Measurements from ENCODE around the gene TMEM258. TPM values are rescaled to one million over a fixed set of nuclear protein-coding genes. Genes with fewer than 3 reads are reported as not detected.

Gene TMEM258
- total and polyA plus RNA-seq, 10 of the 15 experiments (the other 5 are each of a cell fraction or from before 2014, with no cell fraction given) = 160 to 840 (median 326) TPM

DNA sequence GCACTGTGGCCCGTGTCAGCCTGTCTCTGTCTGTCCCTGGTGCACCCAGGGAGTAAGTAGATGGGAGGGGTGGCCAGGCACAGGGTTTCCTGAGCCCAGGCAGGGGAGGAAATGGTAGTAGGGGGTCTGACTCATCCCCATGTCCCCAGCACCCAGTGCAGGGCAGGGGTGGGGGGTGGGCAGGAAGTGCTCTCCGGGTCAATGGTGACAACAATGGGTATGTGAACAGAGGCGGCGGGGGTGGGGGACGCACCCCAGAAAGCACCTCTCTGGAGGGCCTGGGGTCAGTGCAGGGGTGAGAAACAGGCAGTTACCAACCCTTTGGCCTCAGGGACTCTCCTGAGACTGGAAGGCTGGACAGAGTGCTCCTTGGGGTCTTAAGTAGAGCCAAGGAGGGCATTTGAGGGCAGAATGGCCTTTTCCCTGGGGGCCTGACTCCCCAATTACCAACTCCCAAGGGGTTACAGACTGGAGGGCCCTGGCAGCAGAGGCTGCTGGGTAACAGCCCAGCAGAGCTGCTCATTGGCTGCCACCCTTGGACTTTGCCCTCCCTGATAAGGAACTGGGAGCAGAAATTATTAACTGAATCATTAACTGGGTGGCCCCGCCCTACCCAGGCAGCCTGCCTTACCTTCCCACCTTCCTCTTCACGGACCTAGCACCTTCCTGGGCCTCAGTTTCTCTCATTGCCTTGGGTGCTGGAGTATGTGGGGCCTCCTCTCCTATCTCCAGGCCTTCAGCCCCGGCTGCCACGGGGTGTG is 35.8 kb downstream of the TMEM258 start (continued):
- TF ChIP-seq ATF7 (IDR thresholded peaks at IDR 0.05; ENCODE audit: low read depth) (peak; percentile 84), GATAD2B (conservative IDR thresholded peaks at IDR 0.05; ENCODE audit: low read depth) (peak; percentile 98), LARP7 (IDR thresholded peaks at IDR 0.05) (0 out of 2 replicates have a peak, but pooled peaks have one; percentile 23), HCFC1 (IDR thresholded peaks at IDR 0.05; ENCODE audit: low read length) (peak; percentile 14; the same call in 1 of the 2 replicates), ZNF274 (IDR thresholded peaks at IDR 0.05; ENCODE audit: insufficient read depth, insufficient read length) (no peak), PAX5 (IDR thresholded peaks at IDR 0.05; ENCODE audit: borderline replicate concordance, low read depth, low read length) (peak; percentile 40; the same call in 1 of the 2 replicates), DPF2 (IDR thresholded peaks at IDR 0.05) (peak; percentile 97), NFYB (IDR thresholded peaks at IDR 0.05; ENCODE audit: insufficient read depth, low read depth, low read length) (no peak), IKZF2 (IDR thresholded peaks at IDR 0.05) (peak; percentile 63 to 86; a peak in 3 of 4 replicates), RCOR1 (conservative IDR thresholded peaks at IDR 0.05; ENCODE audit: low read depth, low read length) (0 out of 2 replicates have a peak, but pooled peaks have one; percentile 33), ZNF384 (IDR thresholded peaks at IDR 0.05; ENCODE audit: borderline replicate concordance, low read depth, low read length) (no peak), TBL1XR1 (IDR thresholded peaks at IDR 0.05; ENCODE audit: low read depth, low read length) (peak; percentile 81; the same call in 1 of the 2 replicates), SUZ12 (IDR thresholded peaks at IDR 0.05; ENCODE audit: unreplicated experiment) (no peak), BHLHE40 (IDR thresholded peaks at IDR 0.05; ENCODE audit: borderline replicate concordance in 1 of 2, low read depth in 2 of 2, low read length in 1 of 2) (peak; percentile 35 to 42; a peak in 3 of 4 replicates), TAF1 (IDR thresholded peaks at IDR 0.05; ENCODE audit: borderline replicate concordance, low read depth, low read length) (no peak), POLR2AphosphoS2 (IDR thresholded peaks at IDR 0.05; ENCODE audit: low read depth, low read length) (no peak), NR2F1 (conservative IDR thresholded peaks at IDR 0.05) (peak; percentile 100), ESRRA (IDR thresholded peaks at IDR 0.05; ENCODE audit: low read length) (peak; percentile 20; the same call in 1 of the 2 replicates), RELA (IDR thresholded peaks at IDR 0.05; ENCODE audit: borderline replicate concordance, partially characterized antibody) (peak; percentile 95), EGR1 (IDR thresholded peaks at IDR 0.05; ENCODE audit: borderline replicate concordance in 1 of 2, low read depth in 2 of 2, low read length in 2 of 2) (peak in 1 of 2 experiments; percentile 87; a peak in 2 of 3 replicates)
- TF ChIP-seq, protein P1, sequence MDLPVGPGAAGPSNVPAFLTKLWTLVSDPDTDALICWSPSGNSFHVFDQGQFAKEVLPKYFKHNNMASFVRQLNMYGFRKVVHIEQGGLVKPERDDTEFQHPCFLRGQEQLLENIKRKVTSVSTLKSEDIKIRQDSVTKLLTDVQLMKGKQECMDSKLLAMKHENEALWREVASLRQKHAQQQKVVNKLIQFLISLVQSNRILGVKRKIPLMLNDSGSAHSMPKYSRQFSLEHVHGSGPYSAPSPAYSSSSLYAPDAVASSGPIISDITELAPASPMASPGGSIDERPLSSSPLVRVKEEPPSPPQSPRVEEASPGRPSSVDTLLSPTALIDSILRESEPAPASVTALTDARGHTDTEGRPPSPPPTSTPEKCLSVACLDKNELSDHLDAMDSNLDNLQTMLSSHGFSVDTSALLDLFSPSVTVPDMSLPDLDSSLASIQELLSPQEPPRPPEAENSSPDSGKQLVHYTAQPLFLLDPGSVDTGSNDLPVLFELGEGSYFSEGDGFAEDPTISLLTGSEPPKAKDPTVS (IDR thresholded peaks at IDR 0.05; ENCODE audit: low read depth, low read length) = no peak
- TF ChIP-seq, protein P2, sequence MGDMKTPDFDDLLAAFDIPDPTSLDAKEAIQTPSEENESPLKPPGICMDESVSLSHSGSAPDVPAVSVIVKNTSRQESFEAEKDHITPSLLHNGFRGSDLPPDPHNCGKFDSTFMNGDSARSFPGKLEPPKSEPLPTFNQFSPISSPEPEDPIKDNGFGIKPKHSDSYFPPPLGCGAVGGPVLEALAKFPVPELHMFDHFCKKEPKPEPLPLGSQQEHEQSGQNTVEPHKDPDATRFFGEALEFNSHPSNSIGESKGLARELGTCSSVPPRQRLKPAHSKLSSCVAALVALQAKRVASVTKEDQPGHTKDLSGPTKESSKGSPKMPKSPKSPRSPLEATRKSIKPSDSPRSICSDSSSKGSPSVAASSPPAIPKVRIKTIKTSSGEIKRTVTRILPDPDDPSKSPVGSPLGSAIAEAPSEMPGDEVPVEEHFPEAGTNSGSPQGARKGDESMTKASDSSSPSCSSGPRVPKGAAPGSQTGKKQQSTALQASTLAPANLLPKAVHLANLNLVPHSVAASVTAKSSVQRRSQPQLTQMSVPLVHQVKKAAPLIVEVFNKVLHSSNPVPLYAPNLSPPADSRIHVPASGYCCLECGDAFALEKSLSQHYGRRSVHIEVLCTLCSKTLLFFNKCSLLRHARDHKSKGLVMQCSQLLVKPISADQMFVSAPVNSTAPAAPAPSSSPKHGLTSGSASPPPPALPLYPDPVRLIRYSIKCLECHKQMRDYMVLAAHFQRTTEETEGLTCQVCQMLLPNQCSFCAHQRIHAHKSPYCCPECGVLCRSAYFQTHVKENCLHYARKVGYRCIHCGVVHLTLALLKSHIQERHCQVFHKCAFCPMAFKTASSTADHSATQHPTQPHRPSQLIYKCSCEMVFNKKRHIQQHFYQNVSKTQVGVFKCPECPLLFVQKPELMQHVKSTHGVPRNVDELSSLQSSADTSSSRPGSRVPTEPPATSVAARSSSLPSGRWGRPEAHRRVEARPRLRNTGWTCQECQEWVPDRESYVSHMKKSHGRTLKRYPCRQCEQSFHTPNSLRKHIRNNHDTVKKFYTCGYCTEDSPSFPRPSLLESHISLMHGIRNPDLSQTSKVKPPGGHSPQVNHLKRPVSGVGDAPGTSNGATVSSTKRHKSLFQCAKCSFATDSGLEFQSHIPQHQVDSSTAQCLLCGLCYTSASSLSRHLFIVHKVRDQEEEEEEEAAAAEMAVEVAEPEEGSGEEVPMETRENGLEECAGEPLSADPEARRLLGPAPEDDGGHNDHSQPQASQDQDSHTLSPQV (IDR thresholded peaks at IDR 0.05) = peak; percentile 60; the same call in 1 of the 2 replicates
- TF ChIP-seq, protein P3, sequence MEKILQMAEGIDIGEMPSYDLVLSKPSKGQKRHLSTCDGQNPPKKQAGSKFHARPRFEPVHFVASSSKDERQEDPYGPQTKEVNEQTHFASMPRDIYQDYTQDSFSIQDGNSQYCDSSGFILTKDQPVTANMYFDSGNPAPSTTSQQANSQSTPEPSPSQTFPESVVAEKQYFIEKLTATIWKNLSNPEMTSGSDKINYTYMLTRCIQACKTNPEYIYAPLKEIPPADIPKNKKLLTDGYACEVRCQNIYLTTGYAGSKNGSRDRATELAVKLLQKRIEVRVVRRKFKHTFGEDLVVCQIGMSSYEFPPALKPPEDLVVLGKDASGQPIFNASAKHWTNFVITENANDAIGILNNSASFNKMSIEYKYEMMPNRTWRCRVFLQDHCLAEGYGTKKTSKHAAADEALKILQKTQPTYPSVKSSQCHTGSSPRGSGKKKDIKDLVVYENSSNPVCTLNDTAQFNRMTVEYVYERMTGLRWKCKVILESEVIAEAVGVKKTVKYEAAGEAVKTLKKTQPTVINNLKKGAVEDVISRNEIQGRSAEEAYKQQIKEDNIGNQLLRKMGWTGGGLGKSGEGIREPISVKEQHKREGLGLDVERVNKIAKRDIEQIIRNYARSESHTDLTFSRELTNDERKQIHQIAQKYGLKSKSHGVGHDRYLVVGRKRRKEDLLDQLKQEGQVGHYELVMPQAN (conservative IDR thresholded peaks at IDR 0.05) = no peak; the same call in 1 of the 2 replicates

All from GM12878 (cell line).